ENCODE data around the gene CCDC28B. TPM values are rescaled to one million over a fixed set of nuclear protein-coding genes. Genes with fewer than 3 reads are reported as not detected.
A peak's percentile ranks its signal among the peaks of the same experiment; 100 is the strongest.

CCDC28B gene
- total and polyA plus RNA-seq, 2 of the 13 experiments (the other 11 are each of a cell fraction or from before 2014, with no cell fraction given), result 2.6 to 3.5 TPM

GRCh38 chr1:32200226-32201010 is at the start of gene CCDC28B (continued):
- TF ChIP-seq ZBTB40 (IDR thresholded peaks at IDR 0.05) (no peak), ZBTB40 (CRISPR knock-in tag; IDR thresholded peaks at IDR 0.05) (no peak), ZBTB7B (CRISPR knock-in tag; IDR thresholded peaks at IDR 0.05) (peak; percentile 30; the same call in 1 of the 2 replicates), HDAC6 (IDR thresholded peaks at IDR 0.05; ENCODE audit: low read depth, low read length) (no peak), BCLAF1 (IDR thresholded peaks at IDR 0.05) (no peak), BRD4 (CRISPR knock-in tag; IDR thresholded peaks at IDR 0.05) (no peak), ZBTB37 (CRISPR knock-in tag; IDR thresholded peaks at IDR 0.05) (no peak)
- TF ChIP-seq, protein P1, sequence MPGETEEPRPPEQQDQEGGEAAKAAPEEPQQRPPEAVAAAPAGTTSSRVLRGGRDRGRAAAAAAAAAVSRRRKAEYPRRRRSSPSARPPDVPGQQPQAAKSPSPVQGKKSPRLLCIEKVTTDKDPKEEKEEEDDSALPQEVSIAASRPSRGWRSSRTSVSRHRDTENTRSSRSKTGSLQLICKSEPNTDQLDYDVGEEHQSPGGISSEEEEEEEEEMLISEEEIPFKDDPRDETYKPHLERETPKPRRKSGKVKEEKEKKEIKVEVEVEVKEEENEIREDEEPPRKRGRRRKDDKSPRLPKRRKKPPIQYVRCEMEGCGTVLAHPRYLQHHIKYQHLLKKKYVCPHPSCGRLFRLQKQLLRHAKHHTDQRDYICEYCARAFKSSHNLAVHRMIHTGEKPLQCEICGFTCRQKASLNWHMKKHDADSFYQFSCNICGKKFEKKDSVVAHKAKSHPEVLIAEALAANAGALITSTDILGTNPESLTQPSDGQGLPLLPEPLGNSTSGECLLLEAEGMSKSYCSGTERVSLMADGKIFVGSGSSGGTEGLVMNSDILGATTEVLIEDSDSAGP (CRISPR knock-in tag; IDR thresholded peaks at IDR 0.05; ENCODE audit: borderline replicate concordance), result peak; percentile 99
